Measurements from ENCODE around the gene PPP2CA.

Gene PPP2CA

GRCh38 chr5:134146651-134147518 lies 79.0 kb downstream of the PPP2CA start:
- DNase-seq = no peak

- peak; percentile 85 for DNase-seq
Measured at GRCh38 chr5:134145779-134146581, 79.9 kb downstream of the PPP2CA start.

GRCh38 chr5:134145041-134145757 lies 80.7 kb downstream of the PPP2CA start:
- DNase-seq = no peak
